ENCODE measurements around the gene TRIM59.

The TRIM59 gene

DNA sequence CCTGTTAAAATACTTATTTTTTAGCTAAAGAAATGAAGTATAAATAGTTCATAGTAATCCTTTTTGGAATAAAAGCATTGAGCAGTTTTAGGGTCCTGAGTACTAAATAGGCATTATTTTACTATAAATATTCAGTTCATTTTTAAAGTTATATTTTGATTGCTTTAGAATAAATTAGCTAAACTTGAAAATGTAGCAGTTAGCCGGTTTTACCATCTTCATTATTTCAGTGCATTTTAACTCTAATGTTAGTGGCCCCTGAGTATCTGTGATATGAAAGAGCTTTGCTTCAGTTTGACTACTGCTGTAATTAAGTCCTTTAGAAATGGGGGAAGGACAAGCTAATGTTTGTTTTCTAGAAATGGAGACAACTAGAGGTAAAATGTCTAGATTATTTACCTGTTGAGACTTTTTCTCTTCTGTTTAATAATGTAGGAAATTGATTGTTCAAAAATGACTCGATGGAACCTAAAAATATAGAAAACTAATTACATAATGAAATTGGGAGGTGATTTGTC is 46.5 kb downstream of the TRIM59 start:
- no peak for DNase-seq (ENCODE audit: low read depth in 2 of 2)

DNA sequence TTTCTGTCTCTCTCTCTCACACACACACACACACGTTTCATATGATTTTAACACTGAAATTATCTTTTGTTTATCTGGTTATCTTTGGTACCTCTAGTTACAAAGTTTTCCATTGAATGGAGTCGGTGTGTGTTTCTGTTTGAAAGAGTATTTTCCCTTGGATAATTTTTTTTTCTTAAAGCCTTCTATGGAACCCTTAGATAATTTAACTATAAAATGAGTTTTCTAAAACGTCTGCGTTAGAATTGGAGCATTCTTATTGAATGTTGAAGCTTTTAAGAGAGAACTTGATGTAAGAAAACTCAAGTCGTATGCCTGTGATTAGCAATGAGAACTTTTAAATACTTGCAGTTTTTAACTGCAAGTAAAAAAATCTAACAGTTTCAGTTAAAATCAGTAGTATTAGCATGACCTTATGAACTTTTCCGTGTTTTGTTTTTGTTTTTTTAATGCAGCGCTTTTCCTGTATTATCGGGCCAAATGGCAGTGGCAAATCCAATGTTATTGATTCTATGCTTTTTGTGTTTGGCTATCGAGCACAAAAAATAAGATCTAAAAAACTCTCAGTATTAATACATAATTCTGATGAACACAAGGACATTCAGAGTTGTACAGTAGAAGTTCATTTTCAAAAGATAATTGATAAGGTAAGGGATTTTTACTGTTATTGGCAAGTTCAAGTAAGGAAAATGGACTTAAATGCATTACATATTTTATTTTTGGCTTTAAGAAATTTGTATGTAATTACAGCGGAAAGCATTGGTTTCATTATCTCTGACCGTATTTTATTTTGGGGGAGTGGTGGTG is 47.2 kb downstream of the TRIM59 start:
- no peak for DNase-seq (ENCODE audit: low read depth in 2 of 2)

GRCh38 chr3:160401291-160402095 is 48.1 kb downstream of the TRIM59 start:
- DNase-seq (ENCODE audit: low read depth in 2 of 2): peak; percentile 39 to 40

DNA sequence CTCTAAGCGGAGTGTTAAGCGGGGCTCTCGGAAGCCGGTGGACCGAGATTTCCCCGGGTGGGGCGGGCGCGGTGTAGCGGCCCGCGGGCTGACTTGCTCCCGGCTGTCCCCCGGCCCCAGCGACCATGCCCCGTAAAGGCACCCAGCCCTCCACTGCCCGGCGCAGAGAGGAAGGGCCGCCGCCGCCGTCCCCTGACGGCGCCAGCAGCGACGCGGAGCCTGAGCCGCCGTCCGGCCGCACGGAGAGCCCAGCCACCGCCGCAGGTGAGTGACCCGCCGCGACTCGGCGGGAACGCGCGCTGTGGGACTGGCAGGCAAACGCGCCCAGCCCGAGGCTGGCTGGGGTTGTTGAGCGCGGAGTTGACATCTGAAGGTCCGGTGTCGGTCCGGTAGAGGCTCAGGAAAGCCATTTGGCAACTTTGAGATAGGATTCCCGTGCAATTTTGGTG is 48.9 kb downstream of the TRIM59 start:
- DNase-seq (ENCODE audit: low read depth in 2 of 2): no peak

- DNase-seq (ENCODE audit: low read depth in 2 of 2): no peak
Measured at GRCh38 chr3:160400030-160400701, 49.4 kb downstream of the TRIM59 start.

DNA sequence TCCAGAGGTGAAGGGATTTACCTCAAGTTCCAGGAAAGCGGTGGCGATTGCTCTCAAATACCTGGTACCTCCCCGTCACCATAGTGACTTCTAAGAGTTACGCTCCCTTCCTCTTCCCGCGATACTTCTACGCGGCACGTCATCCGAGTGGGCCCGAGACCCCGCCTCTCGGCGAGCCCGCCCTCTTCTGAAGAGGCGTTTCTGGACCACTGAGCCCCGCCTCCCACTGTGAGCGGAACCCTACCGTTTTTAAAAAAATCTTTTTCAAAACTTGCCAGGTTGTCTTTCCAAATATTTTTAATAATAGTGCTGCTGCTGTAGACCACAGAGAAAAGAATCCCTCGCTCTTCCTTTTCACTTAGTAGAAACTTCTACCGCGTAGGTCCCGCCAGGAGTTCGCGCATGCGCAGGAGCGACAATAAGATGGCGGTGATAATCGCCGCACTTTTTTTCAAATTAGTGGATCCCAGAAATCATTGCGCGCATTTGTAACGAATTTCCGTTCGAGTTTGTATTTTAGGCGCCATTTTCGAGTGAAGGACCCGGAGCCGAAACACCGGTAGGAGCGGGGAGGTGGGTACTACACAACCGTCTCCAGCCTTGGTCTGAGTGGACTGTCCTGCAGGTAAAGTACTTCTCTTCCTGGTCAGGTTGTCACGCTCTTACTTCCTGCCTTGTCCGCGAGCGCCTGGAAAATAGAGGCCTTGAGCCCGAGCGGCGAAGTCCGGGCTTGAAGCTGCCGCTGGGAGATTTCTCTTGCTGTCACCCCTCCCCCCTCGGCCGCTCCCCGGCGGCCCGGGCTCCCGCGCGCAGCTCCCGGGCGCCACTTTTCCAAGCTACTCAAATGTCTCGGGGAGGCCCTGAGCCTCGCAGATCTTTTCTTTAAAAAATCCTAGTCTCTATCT is 50.2 kb downstream of the TRIM59 start, which contains the start of the genes IFT80 and SMC4:
IFT80 (minus strand) TSS at position 101 of the 905 bp plus-strand sequence. CDS start 14,625 bp downstream, outside the sequence.
SMC4 (plus strand) TSS at position 526 of the 905 bp plus-strand sequence. CDS start 1,177 bp downstream, outside the sequence.
- DNase-seq (ENCODE audit: low read depth in 2 of 2): peak; percentile 90

GRCh38 chr3:160398820-160399124 is 50.8 kb downstream of the TRIM59 start:
- DNase-seq (ENCODE audit: low read depth in 2 of 2): no peak

DNA sequence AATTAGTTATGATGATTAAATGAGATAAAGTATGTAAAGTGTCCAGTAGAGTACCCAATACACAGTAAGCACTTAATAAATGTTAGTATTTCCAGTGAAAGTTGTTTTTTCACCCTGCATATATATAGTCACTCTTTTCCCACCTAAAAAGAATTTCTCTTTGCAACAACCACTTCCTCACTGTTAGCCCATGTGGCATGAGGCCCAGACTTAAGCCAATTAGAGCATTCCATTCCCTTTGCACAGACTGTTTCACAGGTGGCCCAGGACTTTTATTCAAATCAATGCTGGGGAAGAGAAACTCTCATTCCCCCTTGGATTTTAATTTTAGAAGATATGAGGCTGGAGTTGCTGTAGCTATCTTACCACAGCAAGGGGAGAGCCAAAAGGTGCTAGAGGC is 54.3 kb downstream of the TRIM59 start:
- peak; percentile 53 to 61 for DNase-seq (ENCODE audit: low read depth in 2 of 2)

DNA sequence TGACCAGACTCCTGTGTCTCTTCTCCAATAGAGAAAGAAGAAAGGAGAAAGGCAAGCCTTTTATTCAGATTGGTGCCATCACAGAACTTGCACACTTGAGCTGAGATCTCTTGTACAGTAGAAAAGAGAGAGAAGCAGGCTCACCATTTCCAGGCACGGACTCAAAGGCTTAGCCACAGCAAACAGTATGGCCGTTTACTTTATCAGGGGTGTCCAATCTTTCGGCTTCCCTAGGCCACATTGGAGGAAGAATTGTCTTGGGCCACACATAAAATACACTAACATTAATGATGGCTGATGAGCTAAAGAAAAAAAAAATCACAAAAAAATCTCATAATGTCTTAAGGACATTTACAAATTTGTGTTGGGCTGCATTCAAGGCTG is 55.6 kb downstream of the TRIM59 start:
- DNase-seq (ENCODE audit: low read depth in 2 of 2): no peak

DNA sequence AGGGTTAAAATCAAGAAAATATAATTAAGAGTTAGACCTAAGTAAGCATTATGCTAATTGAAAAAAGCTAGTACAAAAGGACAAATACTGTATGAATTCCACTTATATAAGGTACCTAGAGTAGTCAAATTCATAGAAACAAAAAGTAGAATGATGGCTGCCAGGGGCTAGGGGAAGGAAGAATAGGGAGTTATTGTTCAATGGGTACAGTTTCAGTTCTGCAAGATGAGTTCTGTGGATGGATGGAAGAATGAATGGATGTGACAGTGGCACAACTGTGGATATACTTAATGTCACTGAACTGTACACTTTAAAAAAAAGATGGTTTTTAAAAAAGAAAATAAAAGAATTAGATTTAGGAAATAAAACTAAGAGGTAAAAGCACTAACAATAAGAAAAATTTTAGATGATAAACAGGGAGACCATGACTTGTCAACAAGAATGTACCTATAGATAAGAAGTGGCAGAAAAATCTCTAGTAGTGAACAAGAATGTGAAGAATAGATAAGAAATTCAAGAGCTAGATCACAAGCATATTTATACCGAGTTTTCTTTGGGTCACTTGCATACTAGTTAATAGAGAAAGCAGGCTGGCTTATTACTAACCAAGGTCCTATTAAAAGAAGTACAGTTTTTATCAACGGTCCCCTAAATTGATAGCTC is 56.1 kb downstream of the TRIM59 start:
- DNase-seq (ENCODE audit: low read depth in 2 of 2): no peak

GRCh38 chr3:160392798-160393197 is 56.8 kb downstream of the TRIM59 start:
- DNase-seq (ENCODE audit: low read depth in 2 of 2): no peak

DNA sequence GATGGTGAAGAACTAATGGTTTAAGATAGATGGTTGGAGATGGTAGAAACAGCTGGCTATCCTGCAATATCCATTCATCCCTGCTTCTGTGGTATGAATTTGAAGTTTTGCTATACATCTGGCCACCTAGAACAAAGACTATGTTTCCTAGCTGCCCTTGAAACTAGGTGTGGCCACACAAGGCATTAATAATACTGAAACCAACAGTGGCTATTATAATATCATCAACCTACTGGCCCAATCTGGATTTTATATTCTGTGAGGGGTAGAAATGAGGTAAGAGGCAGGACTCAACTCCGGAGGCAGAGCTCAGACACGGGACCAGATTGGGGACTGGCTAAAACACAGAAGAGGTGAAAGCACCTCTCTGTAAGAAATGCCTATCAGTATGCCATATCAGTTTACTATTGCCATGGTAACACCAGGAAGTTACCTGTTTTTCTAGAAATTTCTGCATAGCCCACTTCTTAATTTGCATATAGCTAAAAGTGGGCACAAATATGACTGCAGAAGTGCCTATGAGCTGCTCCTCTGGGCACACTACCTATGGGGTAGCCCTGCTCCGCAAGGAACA is 58.9 kb downstream of the TRIM59 start:
- DNase-seq (ENCODE audit: low read depth in 2 of 2): no peak
